Loucy (cell line): ENCODE measurements around the gene ASPM.

Experiments
- EZH2phosphoT487 ChIP-seq: fragments of 200-600 bp; IDR thresholded peaks from 2 replicates; pipeline ENCODE4 v1.6.1; 2018; ENCODE audit warnings: antibody characterized with exemption, mild to moderate bottlenecking, moderate library complexity, borderline replicate concordance
- TF ChIP-seq, protein P1 (sequence below): fragments of 200-600 bp; sonication (generic); conservative IDR thresholded peaks from 2 replicates; pipeline ENCODE4 v1.5.1; 2014; ENCODE audit warnings: mild to moderate bottlenecking, antibody characterized with exemption, low read length

DNA sequence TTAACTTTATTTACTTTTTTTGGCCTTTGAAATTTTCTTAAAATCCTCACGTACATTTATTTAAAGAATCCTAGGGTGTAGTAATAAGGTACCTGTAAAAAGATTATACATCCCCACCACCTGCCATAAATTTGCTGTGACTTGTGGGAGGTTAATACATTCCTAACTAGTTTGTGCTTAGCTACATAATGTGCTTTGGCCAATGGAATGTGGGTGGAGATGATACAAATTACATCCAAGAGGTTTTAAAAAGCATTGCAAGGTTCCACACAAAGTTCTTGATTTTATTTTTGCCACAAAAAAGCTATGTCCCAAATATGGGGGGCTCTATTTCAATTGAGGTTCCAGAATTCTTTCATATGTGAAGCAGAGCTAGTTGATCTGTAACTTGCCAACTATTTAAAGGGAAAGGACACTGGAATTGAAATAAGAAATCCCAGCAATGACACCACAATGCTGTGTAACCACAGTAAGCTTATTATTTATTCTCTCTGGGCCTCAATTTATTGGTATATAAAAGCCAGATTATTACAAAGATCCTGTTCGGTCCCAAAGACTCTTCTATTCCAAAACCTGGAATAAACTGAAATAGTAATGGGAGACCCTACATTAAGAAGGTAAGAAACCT is 15.7 kb downstream of the ASPM start:
- TF ChIP-seq, protein P1, sequence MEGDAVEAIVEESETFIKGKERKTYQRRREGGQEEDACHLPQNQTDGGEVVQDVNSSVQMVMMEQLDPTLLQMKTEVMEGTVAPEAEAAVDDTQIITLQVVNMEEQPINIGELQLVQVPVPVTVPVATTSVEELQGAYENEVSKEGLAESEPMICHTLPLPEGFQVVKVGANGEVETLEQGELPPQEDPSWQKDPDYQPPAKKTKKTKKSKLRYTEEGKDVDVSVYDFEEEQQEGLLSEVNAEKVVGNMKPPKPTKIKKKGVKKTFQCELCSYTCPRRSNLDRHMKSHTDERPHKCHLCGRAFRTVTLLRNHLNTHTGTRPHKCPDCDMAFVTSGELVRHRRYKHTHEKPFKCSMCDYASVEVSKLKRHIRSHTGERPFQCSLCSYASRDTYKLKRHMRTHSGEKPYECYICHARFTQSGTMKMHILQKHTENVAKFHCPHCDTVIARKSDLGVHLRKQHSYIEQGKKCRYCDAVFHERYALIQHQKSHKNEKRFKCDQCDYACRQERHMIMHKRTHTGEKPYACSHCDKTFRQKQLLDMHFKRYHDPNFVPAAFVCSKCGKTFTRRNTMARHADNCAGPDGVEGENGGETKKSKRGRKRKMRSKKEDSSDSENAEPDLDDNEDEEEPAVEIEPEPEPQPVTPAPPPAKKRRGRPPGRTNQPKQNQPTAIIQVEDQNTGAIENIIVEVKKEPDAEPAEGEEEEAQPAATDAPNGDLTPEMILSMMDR, result no peak
- no peak for TF ChIP-seq EZH2phosphoT487
